Mesendoderm (in vitro differentiated cells): ENCODE data around the gene SLC23A1.

Experiments used
- DNase-seq: peaks from one replicate; pipeline ENCODE4 v3.0.0; 2013
- H2AK5ac ChIP-seq: 2 replicates; pipeline ENCODE4 v1.6.1; 2013; ENCODE audit warnings: low read length, inconsistent platforms
- H2BK120ac ChIP-seq: 2 replicates; pipeline ENCODE4 v1.6.1; 2013; ENCODE audit warnings: low read depth, mild to moderate bottlenecking, low read length, moderate library complexity, mixed read lengths
- H2BK15ac ChIP-seq: replicated peaks from 2 replicates; pipeline ENCODE4 v1.6.1; 2013; ENCODE audit warnings: low read depth, mild to moderate bottlenecking, moderate library complexity
- H2BK5ac ChIP-seq: 2 replicates; pipeline ENCODE4 v1.6.1; 2013; ENCODE audit warnings: low read length, inconsistent platforms
- H3K18ac ChIP-seq: 2 replicates; pipeline ENCODE4 v1.6.1; 2013; ENCODE audit warnings: mild to moderate bottlenecking, low read length, mixed read lengths
- H3K23ac ChIP-seq: one replicate; pipeline ENCODE4 v1.6.1; 2013; ENCODE audit warnings: low read length
- H3K27ac ChIP-seq: 2 replicates; pipeline ENCODE4 v1.5.1; 2013; ENCODE audit warnings: low read depth, mild to moderate bottlenecking, inconsistent platforms, low read length, moderate library complexity
- H3K27me3 ChIP-seq: 2 replicates; pipeline ENCODE4 v1.6.1; 2013; ENCODE audit warnings: low read length, control low read depth, mild to moderate bottlenecking, inconsistent platforms; ENCODE audit not compliant: insufficient read depth, poor library complexity
- H3K36me3 ChIP-seq: 2 replicates; pipeline ENCODE4 v1.6.1; 2013; ENCODE audit warnings: low read length, inconsistent platforms; ENCODE audit not compliant: control insufficient read depth, insufficient read depth
- H3K4ac ChIP-seq: one replicate; pipeline ENCODE4 v1.6.1; 2013; ENCODE audit warnings: low read depth, mild to moderate bottlenecking, low read length, moderate library complexity
- H3K4me1 ChIP-seq: 2 replicates; pipeline ENCODE4 v1.6.1; 2013; ENCODE audit warnings: low read depth, low read length, inconsistent platforms; ENCODE audit not compliant: control insufficient read depth
- H3K4me2 ChIP-seq: 2 replicates; pipeline ENCODE4 v1.6.1; 2013; ENCODE audit warnings: low read length
- H3K4me3 ChIP-seq: 2 replicates; pipeline ENCODE4 v1.5.1; 2013; ENCODE audit warnings: mild to moderate bottlenecking, low read length
- H3K56ac ChIP-seq: one replicate; pipeline ENCODE4 v1.6.1; 2013; ENCODE audit warnings: low read length
- H3K79me1 ChIP-seq: 2 replicates; pipeline ENCODE4 v1.6.1; 2013; ENCODE audit warnings: low read length, inconsistent platforms
- H3K79me2 ChIP-seq: 2 replicates; pipeline ENCODE4 v1.6.1; 2013; ENCODE audit warnings: mild to moderate bottlenecking, low read length; ENCODE audit not compliant: control insufficient read depth, insufficient read depth
- H3K9ac ChIP-seq: 2 replicates; pipeline ENCODE4 v1.6.1; 2013; ENCODE audit warnings: low read length, inconsistent platforms
- H4K5ac ChIP-seq: one replicate; pipeline ENCODE4 v1.6.1; 2013; ENCODE audit warnings: low read length
- H4K8ac ChIP-seq: one replicate; pipeline ENCODE4 v1.6.1; 2013; ENCODE audit warnings: low read depth, mild to moderate bottlenecking, control low read depth, low read length, moderate library complexity
- WGBS: extraction: QIAGEN DNeasy Blood & Tissue Kit; methylation state at CpG from one replicate; pipeline ENCODE4 v1.1.7; 2013; ENCODE audit warnings: low lambda C conversion rate, missing lambda C conversion rate; ENCODE audit not compliant: insufficient coverage; ENCODE audit errors: extremely low coverage; 5-methylcytosine and 5-hydroxymethylcytosine counted together

SLC23A1 gene

DNA sequence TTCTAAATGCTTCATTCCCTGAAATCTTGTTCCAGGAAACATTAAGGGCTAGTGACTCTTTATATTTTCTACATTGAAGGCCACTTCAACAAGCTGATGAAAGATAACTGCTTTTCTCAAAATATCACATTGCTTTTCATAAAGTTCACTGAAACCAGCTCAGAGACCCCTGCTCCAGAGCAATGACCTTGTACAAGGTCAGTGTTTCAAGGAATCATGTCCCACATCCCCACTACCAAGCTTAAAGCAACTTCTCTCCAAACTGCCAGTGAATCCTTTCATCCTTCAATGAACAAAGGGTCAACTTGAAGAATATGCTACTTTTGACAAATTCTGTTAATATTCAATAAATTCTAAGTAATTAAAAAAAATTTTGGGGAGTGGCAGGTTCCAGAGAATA is 32.8 kb upstream of the SLC23A1 start:
- Histone ChIP-seq H3K4me3 (no peak overlapping the region), H3K9ac (no peak overlapping the region), H3K18ac (no peak overlapping the region), H3K4ac (no peak overlapping the region), H3K56ac (no peak overlapping the region), H3K4me1 (no peaks in the 10 kb centered on the region), H3K79me1 (no peaks in the 10 kb centered on the region), H2BK120ac (no peak overlapping the region), H3K27ac (no peak overlapping the region), H3K27me3 (no peaks in the 10 kb centered on the region), H3K4me2 (no peak overlapping the region), H2BK5ac (no peak overlapping the region), H2BK15ac (no peak overlapping the region), H3K79me2 (no peaks in the 10 kb centered on the region), H3K23ac (no peak overlapping the region), H4K8ac (no peak overlapping the region), H4K5ac (no peak overlapping the region), H3K36me3 (peaks cover 2% of the 10 kb centered on the region), H2AK5ac (no peak overlapping the region)
- no peak for DNase-seq

DNA sequence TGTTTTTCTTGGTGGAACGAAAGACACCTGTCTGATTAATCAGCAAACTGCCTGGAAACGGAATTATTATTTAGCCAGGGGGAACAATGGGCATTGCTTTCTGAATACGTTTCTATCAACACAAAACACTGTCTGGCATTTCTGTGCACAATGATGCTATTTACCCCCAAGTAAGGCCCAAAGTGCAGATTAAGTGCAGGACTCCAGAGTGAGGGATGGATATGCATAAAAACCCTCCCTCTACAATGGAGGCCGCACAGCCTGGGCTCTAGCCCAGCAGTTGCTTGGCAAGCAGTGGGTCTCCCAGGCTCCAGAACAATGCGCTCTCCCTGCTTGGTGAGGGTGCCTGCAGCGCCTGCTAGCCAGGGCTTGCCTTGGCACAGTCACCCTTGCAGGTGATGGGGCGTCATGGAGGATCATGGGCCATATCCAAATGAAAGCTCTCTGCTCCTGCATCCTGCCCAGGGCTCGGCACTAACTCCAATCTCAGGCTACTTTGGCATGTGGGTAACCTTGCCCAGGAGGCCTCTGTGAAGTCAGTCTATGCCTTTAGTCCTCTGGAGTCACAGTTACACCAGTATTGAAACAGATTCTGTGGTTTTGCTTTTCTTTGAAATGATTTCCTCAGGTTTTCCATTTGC is 32.2 kb upstream of the SLC23A1 start:
- no peak overlapping the region for H2BK15ac ChIP-seq
- no peak overlapping the region for H3K56ac ChIP-seq
- H2AK5ac ChIP-seq, result no peak overlapping the region
- no peak overlapping the region for H3K4me3 ChIP-seq
- H3K79me1 ChIP-seq, result no peaks in the 10 kb centered on the region
- H3K79me2 ChIP-seq, result no peaks in the 10 kb centered on the region
- no peaks in the 10 kb centered on the region for H3K4me1 ChIP-seq
- no peak overlapping the region for H2BK120ac ChIP-seq
- no peak overlapping the region for H4K8ac ChIP-seq
- DNase-seq, result no peak
- H3K23ac ChIP-seq, result no peak overlapping the region
- no CpG with 5 or more reads among the region's 8 CpGs for WGBS
- H3K9ac ChIP-seq, result no peak overlapping the region
- H3K18ac ChIP-seq, result no peak overlapping the region
- H3K4ac ChIP-seq, result no peak overlapping the region
- no peaks in the 10 kb centered on the region for H3K27me3 ChIP-seq
- no peak overlapping the region for H2BK5ac ChIP-seq
- no peak overlapping the region for H3K27ac ChIP-seq
- H3K4me2 ChIP-seq, result no peak overlapping the region
- H4K5ac ChIP-seq, result no peak overlapping the region
- peaks cover 2% of the 10 kb centered on the region for H3K36me3 ChIP-seq

DNA sequence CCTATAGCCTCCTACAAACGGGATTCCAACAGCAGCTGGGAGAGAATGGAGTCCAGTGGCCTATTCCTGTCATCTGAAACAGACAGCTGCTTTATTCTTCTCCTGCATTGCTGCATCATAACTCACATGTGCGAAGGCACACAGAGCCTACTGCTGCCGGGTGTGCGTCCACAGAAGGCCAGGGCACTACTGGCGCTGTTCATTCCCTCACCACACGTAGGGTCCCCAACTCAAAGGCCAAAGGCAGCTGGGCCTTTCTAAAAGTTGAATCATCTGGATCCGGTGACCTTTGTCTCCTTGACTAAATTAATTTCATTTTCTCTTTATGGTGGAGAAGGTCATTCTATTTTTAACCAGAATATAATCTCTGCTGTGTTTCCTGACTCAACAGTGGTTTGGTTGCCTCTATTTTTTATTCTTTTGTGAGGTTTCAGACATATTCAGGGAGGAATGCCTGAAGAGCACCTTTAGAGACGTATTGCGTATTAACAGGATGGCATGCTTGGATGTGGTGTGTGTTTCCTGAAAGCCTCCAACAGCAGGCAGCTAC is 31.6 kb upstream of the SLC23A1 start:
- Histone ChIP-seq H2BK120ac (no peak overlapping the region), H3K4me3 (no peak overlapping the region), H2BK15ac (no peak overlapping the region), H3K56ac (no peak overlapping the region), H3K4me1 (no peaks in the 10 kb centered on the region), H3K79me2 (no peaks in the 10 kb centered on the region), H4K8ac (no peak overlapping the region), H3K9ac (no peak overlapping the region), H3K4me2 (no peak overlapping the region), H4K5ac (no peak overlapping the region), H3K18ac (no peak overlapping the region), H3K4ac (no peak overlapping the region), H3K79me1 (no peaks in the 10 kb centered on the region), H2AK5ac (no peak overlapping the region), H3K36me3 (peaks cover 2% of the 10 kb centered on the region), H3K27ac (no peak overlapping the region), H3K27me3 (no peaks in the 10 kb centered on the region), H2BK5ac (no peak overlapping the region), H3K23ac (no peak overlapping the region)
- no CpG with 5 or more reads among the region's 9 CpGs for WGBS
- DNase-seq, result no peak

DNA sequence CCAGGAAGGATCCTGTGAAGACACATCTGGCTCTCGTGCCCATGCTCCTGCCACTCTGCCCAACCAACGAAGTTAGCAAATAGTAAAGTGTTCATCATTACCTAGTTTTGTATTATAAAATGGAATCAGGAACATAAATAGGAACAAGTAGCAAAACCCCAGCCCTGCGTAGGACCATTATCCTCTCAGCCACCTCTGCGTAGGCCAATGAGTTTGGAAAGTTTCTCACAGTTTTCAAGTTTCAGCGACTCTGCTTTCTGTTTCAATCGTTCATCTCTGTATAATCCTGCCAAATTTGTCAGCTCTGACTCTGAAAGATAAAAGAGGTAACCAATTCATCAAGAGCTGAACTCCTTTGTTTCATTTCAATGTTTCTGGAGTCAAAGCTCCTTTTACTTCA is 30.9 kb upstream of the SLC23A1 start:
- no CpG with 5 or more reads among the region's 6 CpGs for WGBS
- Histone ChIP-seq H4K5ac (no peak overlapping the region), H3K79me2 (no peaks in the 10 kb centered on the region), H3K23ac (no peak overlapping the region), H3K27me3 (no peaks in the 10 kb centered on the region), H2BK15ac (no peak overlapping the region), H2BK120ac (no peak overlapping the region), H3K56ac (no peak overlapping the region), H3K36me3 (peaks cover 2% of the 10 kb centered on the region), H3K18ac (no peak overlapping the region), H3K9ac (no peak overlapping the region), H3K79me1 (no peaks in the 10 kb centered on the region), H3K4me2 (no peak overlapping the region), H2BK5ac (no peak overlapping the region), H3K4me1 (no peaks in the 10 kb centered on the region), H3K27ac (no peak overlapping the region), H3K4me3 (no peak overlapping the region), H2AK5ac (no peak overlapping the region), H4K8ac (no peak overlapping the region), H3K4ac (no peak overlapping the region)
- no peak for DNase-seq

DNA sequence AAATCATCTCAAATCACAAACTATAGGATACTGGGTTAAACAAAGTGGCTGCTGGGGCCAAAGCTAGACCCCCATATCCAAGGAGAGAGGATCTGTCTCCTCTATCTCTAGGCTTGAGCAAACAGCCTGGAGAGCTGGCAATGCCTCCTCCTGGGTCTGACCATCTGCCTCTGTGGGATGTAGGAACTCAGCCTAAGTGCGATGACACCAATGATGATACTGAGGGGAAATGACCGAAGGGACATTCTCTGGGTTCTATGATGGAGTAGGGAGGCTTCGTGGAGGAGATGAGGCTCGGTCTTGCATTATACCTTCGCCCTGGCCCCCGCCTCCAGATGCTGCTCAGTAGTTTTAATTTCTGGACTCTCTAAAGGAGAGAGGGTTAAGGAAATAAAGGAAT is 30.1 kb upstream of the SLC23A1 start:
- Histone ChIP-seq H4K5ac (no peak overlapping the region), H2BK15ac (no peak overlapping the region), H2BK5ac (no peak overlapping the region), H3K4me3 (no peak overlapping the region), H3K79me2 (no peaks in the 10 kb centered on the region), H3K27me3 (no peaks in the 10 kb centered on the region), H2BK120ac (no peak overlapping the region), H3K56ac (no peak overlapping the region), H2AK5ac (no peak overlapping the region), H3K4me2 (no peak overlapping the region), H4K8ac (no peak overlapping the region), H3K9ac (no peak overlapping the region), H3K23ac (no peak overlapping the region), H3K4me1 (no peaks in the 10 kb centered on the region), H3K27ac (no peak overlapping the region), H3K79me1 (no peaks in the 10 kb centered on the region), H3K36me3 (peaks cover 2% of the 10 kb centered on the region), H3K18ac (no peak overlapping the region), H3K4ac (no peak overlapping the region)
- DNase-seq, result no peak
- WGBS, result no CpG with 5 or more reads among the region's 6 CpGs
